ENCODE data around the gene ARHGEF16.

The ARHGEF16 gene

DNA sequence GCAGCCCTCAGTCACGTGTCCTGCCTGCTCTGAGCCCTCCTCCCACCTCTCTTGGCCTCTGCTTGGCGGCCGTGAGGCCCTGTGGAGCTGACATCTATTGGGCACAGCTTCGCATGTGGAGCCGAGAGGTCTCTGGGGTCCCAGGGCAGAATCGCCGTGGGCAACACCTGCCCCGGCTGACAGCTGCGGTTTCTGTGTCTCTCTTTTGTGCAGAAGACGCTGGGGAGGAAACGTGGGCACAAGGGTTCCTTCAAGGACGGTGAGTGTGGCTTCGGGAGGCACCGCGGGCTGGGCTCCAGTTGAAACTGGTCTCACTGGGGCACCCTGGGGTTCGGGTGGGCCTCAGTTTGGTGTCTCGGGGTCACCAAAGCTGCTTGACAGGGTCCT lies 11.5 kb downstream of the ARHGEF16 start:
- Histone ChIP-seq H3K9me3 (no peaks in the 10 kb centered on the region), H3K27me3 (peaks cover 0 to 54% of the 10 kb centered on the region in 2 donors), H3K36me3 (no peaks in the 10 kb centered on the region), H3K27ac (no peak overlapping the region), H3K4me3 (no peak overlapping the region), H3K4me1 (peaks cover 0 to under 1% (median 0%) of the 10 kb centered on the region in 4 donors)
- intact Hi-C loops (cut with DNase I; ENCODE audit: low total_unique reads), result no loop called here
- no peak for DNase-seq
- TF ChIP-seq, protein P1, sequence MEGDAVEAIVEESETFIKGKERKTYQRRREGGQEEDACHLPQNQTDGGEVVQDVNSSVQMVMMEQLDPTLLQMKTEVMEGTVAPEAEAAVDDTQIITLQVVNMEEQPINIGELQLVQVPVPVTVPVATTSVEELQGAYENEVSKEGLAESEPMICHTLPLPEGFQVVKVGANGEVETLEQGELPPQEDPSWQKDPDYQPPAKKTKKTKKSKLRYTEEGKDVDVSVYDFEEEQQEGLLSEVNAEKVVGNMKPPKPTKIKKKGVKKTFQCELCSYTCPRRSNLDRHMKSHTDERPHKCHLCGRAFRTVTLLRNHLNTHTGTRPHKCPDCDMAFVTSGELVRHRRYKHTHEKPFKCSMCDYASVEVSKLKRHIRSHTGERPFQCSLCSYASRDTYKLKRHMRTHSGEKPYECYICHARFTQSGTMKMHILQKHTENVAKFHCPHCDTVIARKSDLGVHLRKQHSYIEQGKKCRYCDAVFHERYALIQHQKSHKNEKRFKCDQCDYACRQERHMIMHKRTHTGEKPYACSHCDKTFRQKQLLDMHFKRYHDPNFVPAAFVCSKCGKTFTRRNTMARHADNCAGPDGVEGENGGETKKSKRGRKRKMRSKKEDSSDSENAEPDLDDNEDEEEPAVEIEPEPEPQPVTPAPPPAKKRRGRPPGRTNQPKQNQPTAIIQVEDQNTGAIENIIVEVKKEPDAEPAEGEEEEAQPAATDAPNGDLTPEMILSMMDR (IDR thresholded peaks at IDR 0.05), result no peak

- H3K27ac ChIP-seq, result no peak overlapping the region
- H3K4me1 ChIP-seq, result peaks cover 0 to 5% (median 2%) of the 10 kb centered on the region in 4 donors
- peaks cover 0 to 60% of the 10 kb centered on the region in 2 donors for H3K27me3 ChIP-seq
- no peak for DNase-seq
- TF ChIP-seq, protein P1 (IDR thresholded peaks at IDR 0.05), result no peak
- no peak overlapping the region for H3K4me3 ChIP-seq
- intact Hi-C loops (cut with DNase I; ENCODE audit: low total_unique reads), result no loop called here
- no peaks in the 10 kb centered on the region for H3K36me3 ChIP-seq
- no peaks in the 10 kb centered on the region for H3K9me3 ChIP-seq
These were observed 12.1 kb downstream of the ARHGEF16 start for GRCh38 chr1:3466366-3467075.

DNA sequence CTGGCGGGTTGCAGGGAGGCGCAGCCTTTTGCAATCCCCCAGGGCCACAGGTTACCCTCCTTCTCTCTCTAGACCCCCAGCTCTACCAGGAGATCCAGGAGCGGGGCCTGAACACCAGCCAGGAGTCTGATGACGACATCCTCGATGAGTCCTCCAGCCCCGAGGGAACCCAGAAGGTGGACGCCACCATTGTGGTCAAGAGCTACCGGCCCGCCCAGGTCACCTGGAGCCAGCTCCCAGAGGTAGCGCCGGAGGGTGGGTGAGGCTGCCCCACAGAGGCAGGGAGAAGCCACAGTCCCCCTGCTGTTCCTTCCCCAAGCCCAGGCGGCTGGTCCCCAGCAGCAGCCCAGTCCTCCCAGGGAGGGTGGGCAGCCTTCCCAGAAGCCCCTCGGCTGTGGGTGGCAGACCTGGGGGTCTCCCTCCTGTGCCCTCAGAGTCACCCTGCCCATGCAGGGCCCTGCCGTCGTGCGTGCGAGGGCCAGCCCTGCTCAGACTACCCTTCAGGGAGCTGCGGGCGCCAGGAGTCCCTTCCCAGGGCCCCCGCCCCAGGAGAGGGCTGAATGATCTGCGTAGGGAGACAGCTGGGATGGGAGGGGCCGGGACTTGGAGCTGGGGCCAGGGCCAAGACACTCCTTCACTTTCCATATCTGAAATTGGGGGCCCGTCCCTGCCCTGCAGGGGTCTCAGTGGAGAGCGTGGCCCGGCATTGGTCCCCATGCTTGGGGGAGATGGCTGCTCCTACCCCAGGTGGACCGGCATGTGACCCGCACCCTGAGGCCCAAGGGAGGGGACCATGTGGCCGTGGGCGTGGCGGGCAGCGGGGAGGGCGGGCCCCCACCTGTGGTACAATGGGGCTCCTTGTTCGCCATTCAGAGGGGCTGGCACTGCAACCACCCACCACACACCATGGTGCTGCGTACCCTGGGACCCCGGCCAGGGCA lies 12.9 kb downstream of the ARHGEF16 start:
- H3K27me3 ChIP-seq, result peaks cover 0 to 62% of the 10 kb centered on the region in 2 donors
- DNase-seq, result no peak
- peaks cover 0 to 6% (median 4%) of the 10 kb centered on the region in 4 donors for H3K4me1 ChIP-seq
- no peaks in the 10 kb centered on the region for H3K9me3 ChIP-seq
- H3K36me3 ChIP-seq, result no peaks in the 10 kb centered on the region
- intact Hi-C loops (cut with DNase I; ENCODE audit: low total_unique reads), result no loop called here
- no peak overlapping the region for H3K27ac ChIP-seq
- TF ChIP-seq, protein P1 (IDR thresholded peaks at IDR 0.05), result no peak
- H3K4me3 ChIP-seq, result no peak overlapping the region

DNA sequence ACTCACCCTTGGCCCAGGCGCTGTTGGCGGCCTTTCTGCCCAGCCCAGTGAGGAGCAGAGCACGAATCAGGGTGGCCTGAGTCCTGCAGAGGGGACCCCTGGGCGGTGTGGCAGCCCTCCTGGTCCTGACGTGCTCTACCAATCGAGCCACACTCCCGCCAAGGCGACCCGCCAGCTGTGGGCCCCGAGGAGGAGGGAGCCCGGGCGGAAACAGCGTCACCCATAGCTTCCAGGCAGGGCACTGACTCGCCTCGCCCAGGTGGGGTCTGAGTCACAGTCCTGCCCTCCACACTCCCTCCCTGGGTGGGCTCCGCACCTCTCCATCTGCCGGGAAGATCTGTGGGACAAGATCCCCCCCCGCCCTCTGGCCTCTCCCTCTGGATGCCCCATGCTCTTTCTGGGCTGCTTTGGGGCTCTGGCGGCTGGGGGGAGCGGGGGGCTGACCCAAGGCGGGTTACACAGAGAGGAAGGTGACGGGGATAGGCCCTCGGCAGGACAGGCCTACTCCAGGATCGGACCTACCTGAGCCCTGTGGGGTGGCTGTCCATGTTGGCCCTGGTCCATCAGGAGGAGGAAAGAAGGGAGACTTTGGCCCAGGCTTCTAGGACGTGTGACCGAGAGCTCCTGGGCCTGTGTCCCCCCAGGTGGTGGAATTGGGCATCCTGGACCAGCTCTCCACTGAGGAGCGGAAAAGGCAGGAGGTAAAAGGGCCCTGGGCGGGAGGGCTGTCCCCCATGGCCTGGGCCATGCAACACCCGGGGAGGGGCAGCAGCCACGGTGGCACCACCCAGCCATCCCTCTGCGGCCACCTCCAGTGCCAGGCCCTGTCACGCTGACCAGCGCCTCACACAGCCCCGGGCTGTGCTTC lies 14.0 kb downstream of the ARHGEF16 start:
- peaks cover 0 to 73% of the 10 kb centered on the region in 2 donors for H3K27me3 ChIP-seq
- intact Hi-C loops (cut with DNase I; ENCODE audit: low total_unique reads), result no loop called here
- no peak overlapping the region for H3K27ac ChIP-seq
- H3K36me3 ChIP-seq, result no peaks in the 10 kb centered on the region
- no peaks in the 10 kb centered on the region for H3K9me3 ChIP-seq
- TF ChIP-seq, protein P1 (IDR thresholded peaks at IDR 0.05), result no peak
- no peak overlapping the region for H3K4me3 ChIP-seq
- no peak for DNase-seq
- H3K4me1 ChIP-seq, result peaks cover 0 to 6% (median 4%) of the 10 kb centered on the region in 4 donors

Data from tibial artery (tissue), 4 donors.